ENCODE measurements around the gene CLCN5. TPM values are rescaled to one million over a fixed set of nuclear protein-coding genes. Genes with fewer than 3 reads are reported as not detected.

The CLCN5 gene
- total RNA-seq, 1 donor from 2014 or later: 8.4 TPM

DNA sequence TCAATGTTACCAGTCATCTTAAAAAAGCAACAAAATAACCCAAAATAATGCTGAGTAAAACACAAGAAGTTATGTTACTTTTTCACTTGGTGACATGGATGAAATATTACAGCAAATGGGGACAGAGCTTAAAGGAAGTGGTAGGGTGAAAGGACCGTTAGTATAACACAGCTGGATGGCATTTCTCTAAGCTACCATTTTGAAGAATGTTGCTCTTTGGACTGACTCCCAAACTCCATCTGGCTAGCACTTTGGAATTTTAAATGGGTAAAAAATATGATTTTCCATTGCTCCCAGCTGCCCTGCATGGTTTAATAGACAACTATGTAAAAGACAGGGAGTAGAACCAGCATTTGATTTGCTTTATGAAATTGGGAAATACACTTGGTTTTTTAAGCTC, 27.6 kb downstream of the CLCN5 start:
- Histone ChIP-seq H3K36me3 (ENCODE audit: control insufficient read depth, insufficient read depth, low read length) (no peaks in the 10 kb centered on the region), H3K4me3 (ENCODE audit: low read depth, low read length) (no peak overlapping the region), H3K27me3 (ENCODE audit: control insufficient read depth, insufficient read depth, low read length) (no peaks in the 10 kb centered on the region)
- FAIRE-seq (no peak), DNase-seq (ENCODE audit: low read depth) (no peak)
- TF ChIP-seq, protein P1, sequence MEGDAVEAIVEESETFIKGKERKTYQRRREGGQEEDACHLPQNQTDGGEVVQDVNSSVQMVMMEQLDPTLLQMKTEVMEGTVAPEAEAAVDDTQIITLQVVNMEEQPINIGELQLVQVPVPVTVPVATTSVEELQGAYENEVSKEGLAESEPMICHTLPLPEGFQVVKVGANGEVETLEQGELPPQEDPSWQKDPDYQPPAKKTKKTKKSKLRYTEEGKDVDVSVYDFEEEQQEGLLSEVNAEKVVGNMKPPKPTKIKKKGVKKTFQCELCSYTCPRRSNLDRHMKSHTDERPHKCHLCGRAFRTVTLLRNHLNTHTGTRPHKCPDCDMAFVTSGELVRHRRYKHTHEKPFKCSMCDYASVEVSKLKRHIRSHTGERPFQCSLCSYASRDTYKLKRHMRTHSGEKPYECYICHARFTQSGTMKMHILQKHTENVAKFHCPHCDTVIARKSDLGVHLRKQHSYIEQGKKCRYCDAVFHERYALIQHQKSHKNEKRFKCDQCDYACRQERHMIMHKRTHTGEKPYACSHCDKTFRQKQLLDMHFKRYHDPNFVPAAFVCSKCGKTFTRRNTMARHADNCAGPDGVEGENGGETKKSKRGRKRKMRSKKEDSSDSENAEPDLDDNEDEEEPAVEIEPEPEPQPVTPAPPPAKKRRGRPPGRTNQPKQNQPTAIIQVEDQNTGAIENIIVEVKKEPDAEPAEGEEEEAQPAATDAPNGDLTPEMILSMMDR (IDR thresholded peaks at IDR 0.05; ENCODE audit: insufficient read depth, low read length, severe bottlenecking): no peak

DNA sequence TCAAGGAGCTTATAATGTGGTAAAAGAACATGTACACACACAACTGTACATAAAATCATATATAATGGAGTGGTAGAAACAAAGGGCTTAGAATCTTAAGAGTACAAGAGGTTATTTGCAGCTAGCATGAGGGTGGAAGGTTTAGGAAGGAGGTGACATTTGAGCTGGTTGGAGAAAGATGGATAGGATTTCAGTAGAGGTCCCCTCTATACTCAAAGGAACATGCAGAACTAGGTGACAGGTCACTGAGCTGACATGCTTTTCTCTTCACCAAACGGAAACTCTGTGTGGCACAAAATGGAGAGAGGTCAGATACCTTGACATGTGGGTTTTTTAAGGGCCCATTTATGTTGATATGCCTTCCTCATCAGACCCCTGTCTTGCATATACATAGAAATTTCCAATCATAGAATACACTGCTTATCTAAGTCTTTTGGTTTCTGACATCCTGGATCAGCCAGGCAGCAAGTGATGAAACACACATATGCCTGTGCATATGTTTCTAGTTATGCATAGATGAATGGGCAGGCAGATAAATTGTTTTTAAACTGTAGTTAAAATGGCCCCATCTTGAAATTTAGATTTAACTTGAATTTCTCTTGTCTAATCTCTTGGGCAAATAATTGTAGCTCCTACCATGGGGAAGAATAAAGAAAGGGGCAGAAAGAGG, 29.3 kb downstream of the CLCN5 start:
- DNase-seq (ENCODE audit: low read depth) (no peak), FAIRE-seq (no peak)
- TF ChIP-seq, protein P1 (IDR thresholded peaks at IDR 0.05; ENCODE audit: insufficient read depth, low read length, severe bottlenecking): no peak
- Histone ChIP-seq H3K27me3 (ENCODE audit: control insufficient read depth, insufficient read depth, low read length) (no peaks in the 10 kb centered on the region), H3K36me3 (ENCODE audit: control insufficient read depth, insufficient read depth, low read length) (no peaks in the 10 kb centered on the region), H3K4me3 (ENCODE audit: low read depth, low read length) (no peak overlapping the region)

DNA sequence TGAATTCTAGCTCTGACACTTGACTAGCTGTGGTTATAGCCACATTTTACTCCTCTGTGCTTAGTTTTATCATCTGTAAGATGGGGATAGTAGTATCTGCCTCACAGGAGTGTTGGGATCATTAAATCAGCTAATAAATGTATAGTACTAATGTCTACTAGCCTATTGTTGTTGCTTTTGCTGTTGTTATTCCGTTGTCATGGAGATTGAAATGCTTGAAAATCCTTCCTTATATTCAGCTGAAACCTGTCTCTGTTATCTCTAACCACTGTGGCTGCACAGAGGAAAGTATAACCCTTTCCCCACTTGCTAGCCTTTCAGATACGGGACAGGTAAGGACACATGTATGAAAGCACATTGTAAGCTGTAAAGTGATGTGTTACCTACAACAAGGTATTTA, 33.9 kb downstream of the CLCN5 start:
- TF ChIP-seq, protein P1 (IDR thresholded peaks at IDR 0.05; ENCODE audit: insufficient read depth, low read length, severe bottlenecking): no peak
- Histone ChIP-seq H3K36me3 (ENCODE audit: control insufficient read depth, insufficient read depth, low read length) (no peaks in the 10 kb centered on the region), H3K27me3 (ENCODE audit: control insufficient read depth, insufficient read depth, low read length) (no peaks in the 10 kb centered on the region), H3K4me3 (ENCODE audit: low read depth, low read length) (no peak overlapping the region)
- DNase-seq (ENCODE audit: low read depth): no peak
- FAIRE-seq: no peak

DNA sequence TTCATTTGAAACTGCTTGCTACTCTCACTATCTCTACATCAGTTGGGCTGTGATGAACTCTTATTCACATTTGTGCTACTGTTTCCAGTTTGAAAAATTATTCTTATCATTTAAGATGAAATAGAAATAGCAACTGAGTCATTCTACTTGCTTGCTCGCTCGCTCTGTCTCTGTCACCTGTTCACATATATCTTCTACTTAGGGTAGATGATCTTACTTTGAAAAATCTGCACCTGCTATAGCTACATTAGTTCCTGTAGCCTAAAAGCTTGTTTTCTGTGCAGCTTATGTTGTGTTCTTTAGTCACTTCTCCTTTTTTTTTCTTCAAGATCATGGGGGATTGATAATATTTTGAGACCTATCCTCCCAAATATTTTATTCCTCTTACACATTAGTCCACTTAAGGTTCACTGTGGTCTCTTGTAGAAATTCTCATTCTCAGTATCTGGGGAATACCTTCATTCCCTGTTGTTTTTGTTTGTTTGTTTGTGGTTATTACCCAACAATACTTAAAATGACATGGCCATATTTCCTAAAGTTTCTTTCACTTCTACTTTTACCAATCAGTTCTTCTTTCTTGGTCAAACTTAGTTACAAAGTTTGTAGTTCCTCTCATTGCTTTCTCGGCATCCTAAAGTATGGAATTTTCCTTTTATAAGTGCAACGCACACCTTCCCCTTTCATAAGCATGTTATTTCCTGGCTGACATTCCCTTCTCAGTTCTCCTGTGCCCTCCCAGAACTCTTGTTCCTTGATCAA, 36.5 kb downstream of the CLCN5 start:
- FAIRE-seq (no peak), DNase-seq (ENCODE audit: low read depth) (no peak)

DNA sequence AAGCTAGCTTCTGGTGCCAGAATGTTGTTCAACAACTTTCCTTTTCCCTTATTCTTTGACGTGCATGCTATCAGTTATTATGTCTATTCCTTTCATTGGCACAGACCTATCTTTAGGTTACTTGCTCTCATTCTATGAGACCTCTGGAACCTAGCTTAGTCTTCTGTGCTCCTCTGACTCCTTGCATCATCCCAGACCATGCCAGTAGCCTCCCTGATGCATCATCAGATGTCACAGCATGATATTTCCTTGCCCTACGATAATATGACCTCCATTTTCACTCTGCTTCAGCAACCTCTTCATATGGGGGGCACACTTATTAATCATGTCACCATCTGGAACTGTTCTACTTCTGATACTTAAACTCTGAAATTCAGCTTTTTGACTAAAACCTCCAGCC, 37.2 kb downstream of the CLCN5 start:
- no peaks in the 10 kb centered on the region for H3K36me3 ChIP-seq (ENCODE audit: control insufficient read depth, insufficient read depth, low read length)
- FAIRE-seq (no peak), DNase-seq (ENCODE audit: low read depth) (no peak)
- no peak overlapping the region for H3K4me3 ChIP-seq (ENCODE audit: low read depth, low read length)
- TF ChIP-seq, protein P1 (IDR thresholded peaks at IDR 0.05; ENCODE audit: insufficient read depth, low read length, severe bottlenecking): no peak
- H3K27me3 ChIP-seq (ENCODE audit: control insufficient read depth, insufficient read depth, low read length): no peaks in the 10 kb centered on the region

More for the DNA sequence above, 36.5 kb downstream of the CLCN5 start:
- Histone ChIP-seq H3K36me3 (ENCODE audit: control insufficient read depth, insufficient read depth, low read length) (no peaks in the 10 kb centered on the region), H3K4me3 (ENCODE audit: low read depth, low read length) (no peak overlapping the region), H3K27me3 (ENCODE audit: control insufficient read depth, insufficient read depth, low read length) (no peaks in the 10 kb centered on the region)
- TF ChIP-seq, protein P1 (IDR thresholded peaks at IDR 0.05; ENCODE audit: insufficient read depth, low read length, severe bottlenecking): no peak
